ENCODE data around the gene NOD1.

Gene NOD1

GRCh38 chr7:30450983-30451497 lies 27.5 kb downstream of the NOD1 start:
- H3K27ac ChIP-seq: peak overlapping the region; percentile 70
- TF ChIP-seq CTCF (conservative IDR thresholded peaks at IDR 0.05) (no peak), ZFX (IDR thresholded peaks at IDR 0.05) (no peak)

GRCh38 chr7:30450240-30450982 lies 28.2 kb downstream of the NOD1 start:
- no peak for TF ChIP-seq CTCF (conservative IDR thresholded peaks at IDR 0.05)
- no peak for TF ChIP-seq ZFX (IDR thresholded peaks at IDR 0.05)

GRCh38 chr7:30448461-30449189 lies 30.0 kb downstream of the NOD1 start:
- H3K27ac ChIP-seq: no peak overlapping the region
- TF ChIP-seq CTCF (conservative IDR thresholded peaks at IDR 0.05) (no peak), ZFX (IDR thresholded peaks at IDR 0.05) (no peak)

More at GRCh38 chr7:30450240-30450982, 28.2 kb downstream of the NOD1 start:
- H3K27ac ChIP-seq: peak overlapping the region; percentile 70

- H3K27ac ChIP-seq: no peak overlapping the region
- no peak for TF ChIP-seq ZFX (IDR thresholded peaks at IDR 0.05)
These were observed 31.1 kb downstream of the NOD1 start for GRCh38 chr7:30447466-30447865.

GRCh38 chr7:30446266-30446665 lies 32.3 kb downstream of the NOD1 start:
- no peak for TF ChIP-seq ZFX (IDR thresholded peaks at IDR 0.05)
- TF ChIP-seq CTCF (conservative IDR thresholded peaks at IDR 0.05): no peak
- no peak overlapping the region for H3K27ac ChIP-seq

GRCh38 chr7:30445770-30446169 lies 32.8 kb downstream of the NOD1 start:
- no peak for TF ChIP-seq CTCF (conservative IDR thresholded peaks at IDR 0.05)
- no peak for TF ChIP-seq ZFX (IDR thresholded peaks at IDR 0.05)
- no peak overlapping the region for H3K27ac ChIP-seq

GRCh38 chr7:30437823-30438574 lies 40.6 kb downstream of the NOD1 start:
- H3K27ac ChIP-seq: no peak overlapping the region
- no peak for TF ChIP-seq CTCF (conservative IDR thresholded peaks at IDR 0.05)
- TF ChIP-seq ZFX (IDR thresholded peaks at IDR 0.05): no peak
